Right lobe of liver (tissue), 4 donors: ENCODE data around the gene THUMPD2.

Experiments
- POLR2A ChIP-seq: fragments of 450-650 bp; IDR thresholded peaks from one replicate; pipeline ENCODE4 v1.6.1; 2017; ENCODE audit warnings: antibody characterized with exemption, mild to moderate bottlenecking
- TF ChIP-seq, protein P1 (sequence below), 4 donors: fragments of 200-600 bp in 3 of 4; fragments of 450-650 bp in 1 of 4; IDR thresholded peaks; one replicate each; pipeline versions ENCODE4 v1.5.1 to v1.8.0; 2016 to 2022; ENCODE audit warnings: antibody characterized with exemption in 4 of 4, mild to moderate bottlenecking in 2 of 4
- donor health status: DM: no; HTN: no; CAD: no.
- donor health status: DM: no; HTN: no; CAD: no.
- donor health status: DM: no; HTN: yes; CAD: no.

DNA sequence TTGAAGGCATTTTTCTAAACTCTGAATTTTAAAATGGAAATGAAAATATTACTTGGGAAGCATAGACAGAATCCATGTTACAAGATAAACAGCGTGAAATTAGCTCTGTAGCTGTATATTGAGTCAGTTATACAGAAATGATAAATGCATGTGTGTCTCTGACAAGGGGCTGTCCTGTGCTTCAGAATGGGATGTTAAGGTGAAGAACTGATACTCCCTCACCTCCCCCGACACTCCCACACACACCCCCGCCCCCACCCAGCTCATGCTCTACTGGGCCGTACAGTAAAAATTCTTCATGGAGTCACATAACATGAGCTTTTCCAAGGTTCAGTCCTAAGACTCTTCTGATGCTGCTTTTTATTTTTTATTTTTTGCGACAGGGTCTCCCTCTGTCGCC, 869 bp upstream of the THUMPD2 start:
- TF ChIP-seq, protein P1, sequence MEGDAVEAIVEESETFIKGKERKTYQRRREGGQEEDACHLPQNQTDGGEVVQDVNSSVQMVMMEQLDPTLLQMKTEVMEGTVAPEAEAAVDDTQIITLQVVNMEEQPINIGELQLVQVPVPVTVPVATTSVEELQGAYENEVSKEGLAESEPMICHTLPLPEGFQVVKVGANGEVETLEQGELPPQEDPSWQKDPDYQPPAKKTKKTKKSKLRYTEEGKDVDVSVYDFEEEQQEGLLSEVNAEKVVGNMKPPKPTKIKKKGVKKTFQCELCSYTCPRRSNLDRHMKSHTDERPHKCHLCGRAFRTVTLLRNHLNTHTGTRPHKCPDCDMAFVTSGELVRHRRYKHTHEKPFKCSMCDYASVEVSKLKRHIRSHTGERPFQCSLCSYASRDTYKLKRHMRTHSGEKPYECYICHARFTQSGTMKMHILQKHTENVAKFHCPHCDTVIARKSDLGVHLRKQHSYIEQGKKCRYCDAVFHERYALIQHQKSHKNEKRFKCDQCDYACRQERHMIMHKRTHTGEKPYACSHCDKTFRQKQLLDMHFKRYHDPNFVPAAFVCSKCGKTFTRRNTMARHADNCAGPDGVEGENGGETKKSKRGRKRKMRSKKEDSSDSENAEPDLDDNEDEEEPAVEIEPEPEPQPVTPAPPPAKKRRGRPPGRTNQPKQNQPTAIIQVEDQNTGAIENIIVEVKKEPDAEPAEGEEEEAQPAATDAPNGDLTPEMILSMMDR (IDR thresholded peaks at IDR 0.05), result no peak
- TF ChIP-seq POLR2A, result no peak
